Hepatocyte (in vitro differentiated cells): ENCODE data around the gene TRMT61A. TPM values are rescaled to one million over a fixed set of nuclear protein-coding genes. Genes with fewer than 3 reads are reported as not detected.

Experiments used
- DNase-seq: peaks from one replicate; pipeline ENCODE4 v3.0.0-alpha.2; 2016; ENCODE audit warnings: low spot score
- H2AFZ ChIP-seq: fragments of 200-600 bp; sonication (generic); 2 replicates; pipeline ENCODE4 v1.6.0; 2016; ENCODE audit warnings: antibody characterized with exemption, mild to moderate bottlenecking
- H3K27ac ChIP-seq: fragments of 200-600 bp; sonication (generic); 2 replicates; pipeline ENCODE4 v1.5.1; 2016; ENCODE audit warnings: mild to moderate bottlenecking
- H3K27me3 ChIP-seq: fragments of 200-600 bp; sonication (generic); 2 replicates; pipeline ENCODE4 v1.6.1; 2016
- H3K36me3 ChIP-seq: fragments of 200-600 bp; sonication (generic); replicated peaks from 2 replicates; pipeline ENCODE4 v1.5.1; 2016; ENCODE audit warnings: low read depth; ENCODE audit not compliant: insufficient read depth
- H3K4me1 ChIP-seq: fragments of 200-600 bp; sonication (generic); 2 replicates; pipeline ENCODE4 v1.5.1; 2016; ENCODE audit warnings: mild to moderate bottlenecking, moderate library complexity; ENCODE audit not compliant: insufficient read depth
- H3K4me2 ChIP-seq: fragments of 200-600 bp; sonication (generic); 2 replicates; pipeline ENCODE4 v1.6.0; 2016
- H3K4me3 ChIP-seq: fragments of 200-600 bp; sonication (generic); 2 replicates; pipeline ENCODE4 v1.5.1; 2016; ENCODE audit warnings: mild to moderate bottlenecking
- H3K79me2 ChIP-seq: fragments of 200-600 bp; sonication (generic); 2 replicates; pipeline ENCODE4 v1.6.0; 2017; ENCODE audit warnings: mild to moderate bottlenecking
- H3K9me2 ChIP-seq: fragments of 200-600 bp; sonication (generic); replicated peaks from 2 replicates; pipeline ENCODE4 v1.6.0; 2017; ENCODE audit warnings: mild to moderate bottlenecking; ENCODE audit not compliant: insufficient read depth
- H3K9me3 ChIP-seq: fragments of 200-600 bp; sonication (generic); 2 replicates; pipeline ENCODE4 v1.5.1; 2016; ENCODE audit warnings: low read depth, mild to moderate bottlenecking
- H4K20me1 ChIP-seq: fragments of 200-600 bp; sonication (generic); 2 replicates; pipeline ENCODE4 v1.6.0; 2016; ENCODE audit warnings: mild to moderate bottlenecking; ENCODE audit not compliant: insufficient read depth, poor library complexity, severe bottlenecking
- EZH2 ChIP-seq: fragments of 200-600 bp; sonication (generic); IDR thresholded peaks from 2 replicates; pipeline ENCODE4 v1.6.1; 2016; ENCODE audit warnings: antibody characterized with exemption, mild to moderate bottlenecking, borderline replicate concordance
- EZH2phosphoT487 ChIP-seq: fragments of 200-600 bp; sonication (generic); IDR thresholded peaks from one replicate; pipeline ENCODE4 v1.6.1; 2018; ENCODE audit warnings: antibody characterized with exemption, mild to moderate bottlenecking, low read depth, moderate library complexity; ENCODE audit not compliant: unreplicated experiment, severe bottlenecking
- WGBS: methylation state at CpG from one replicate; pipeline ENCODE4 v1.1.6; 2016; ENCODE audit warnings: low lambda C conversion rate; ENCODE audit errors: missing lambda C conversion rate; 5-methylcytosine and 5-hydroxymethylcytosine counted together
- polyA plus RNA-seq: library from polyadenylated mRNA; unstranded; fragments of >200 nt; fragmentation: Nextera tagmentation; extraction: Ambion mirVana; gene quantifications from 2 replicates; pipeline ENCODE4 v1.2.1, GENCODE V29; 2016
- total RNA-seq: library from RNA; depleted of rRNA; stranded (reverse); fragments of >200 nt; gene quantifications from 2 replicates; pipeline ENCODE4 v1.2.3, GENCODE V29; 2014
- TF ChIP-seq, protein P1 (sequence below): fragments of 200-600 bp; sonication (generic); IDR thresholded peaks from 2 replicates; pipeline ENCODE4 v1.5.1; 2016; ENCODE audit warnings: antibody characterized with exemption, mild to moderate bottlenecking; ENCODE audit not compliant: poor library complexity

Gene TRMT61A
- total and polyA plus RNA-seq, 2 experiments from 2014 or later: 8.9 to 13.2 TPM

DNA sequence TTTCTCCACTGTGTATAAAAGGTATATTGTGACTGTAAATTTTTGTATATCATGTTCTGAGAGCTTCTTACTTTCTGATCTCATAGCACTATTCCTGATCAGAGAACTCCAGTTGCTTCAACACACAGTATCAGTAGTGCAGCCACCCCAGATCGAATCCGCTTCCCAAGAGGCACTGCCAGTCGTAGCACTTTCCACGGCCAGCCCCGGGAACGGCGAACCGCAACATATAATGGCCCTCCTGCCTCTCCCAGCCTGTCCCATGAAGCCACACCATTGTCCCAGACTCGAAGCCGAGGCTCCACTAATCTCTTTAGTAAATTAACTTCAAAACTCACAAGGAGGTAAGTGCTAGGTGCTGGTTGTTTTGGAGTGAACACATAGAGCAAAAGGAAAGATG, 37.3 kb upstream of the TRMT61A start:
- no peak overlapping the region for H3K4me2 ChIP-seq
- WGBS: 85% methylated on average over 10 of the region's 10 CpGs
- no peak for DNase-seq
- H3K4me1 ChIP-seq: no peaks in the 10 kb centered on the region
- H3K9me3 ChIP-seq: no peaks in the 10 kb centered on the region
- no peaks in the 10 kb centered on the region for H3K27me3 ChIP-seq
- H3K27ac ChIP-seq: no peak overlapping the region
- no peak overlapping the region for H2AFZ ChIP-seq
- H3K9me2 ChIP-seq: no peaks in the 10 kb centered on the region
- H3K4me3 ChIP-seq: no peak overlapping the region
- H4K20me1 ChIP-seq: no peaks in the 10 kb centered on the region
- H3K36me3 ChIP-seq: no peaks in the 10 kb centered on the region
- no peaks in the 10 kb centered on the region for H3K79me2 ChIP-seq
- TF ChIP-seq EZH2: no peak
- no peak for TF ChIP-seq EZH2phosphoT487
- TF ChIP-seq, protein P1, sequence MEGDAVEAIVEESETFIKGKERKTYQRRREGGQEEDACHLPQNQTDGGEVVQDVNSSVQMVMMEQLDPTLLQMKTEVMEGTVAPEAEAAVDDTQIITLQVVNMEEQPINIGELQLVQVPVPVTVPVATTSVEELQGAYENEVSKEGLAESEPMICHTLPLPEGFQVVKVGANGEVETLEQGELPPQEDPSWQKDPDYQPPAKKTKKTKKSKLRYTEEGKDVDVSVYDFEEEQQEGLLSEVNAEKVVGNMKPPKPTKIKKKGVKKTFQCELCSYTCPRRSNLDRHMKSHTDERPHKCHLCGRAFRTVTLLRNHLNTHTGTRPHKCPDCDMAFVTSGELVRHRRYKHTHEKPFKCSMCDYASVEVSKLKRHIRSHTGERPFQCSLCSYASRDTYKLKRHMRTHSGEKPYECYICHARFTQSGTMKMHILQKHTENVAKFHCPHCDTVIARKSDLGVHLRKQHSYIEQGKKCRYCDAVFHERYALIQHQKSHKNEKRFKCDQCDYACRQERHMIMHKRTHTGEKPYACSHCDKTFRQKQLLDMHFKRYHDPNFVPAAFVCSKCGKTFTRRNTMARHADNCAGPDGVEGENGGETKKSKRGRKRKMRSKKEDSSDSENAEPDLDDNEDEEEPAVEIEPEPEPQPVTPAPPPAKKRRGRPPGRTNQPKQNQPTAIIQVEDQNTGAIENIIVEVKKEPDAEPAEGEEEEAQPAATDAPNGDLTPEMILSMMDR: no peak

DNA sequence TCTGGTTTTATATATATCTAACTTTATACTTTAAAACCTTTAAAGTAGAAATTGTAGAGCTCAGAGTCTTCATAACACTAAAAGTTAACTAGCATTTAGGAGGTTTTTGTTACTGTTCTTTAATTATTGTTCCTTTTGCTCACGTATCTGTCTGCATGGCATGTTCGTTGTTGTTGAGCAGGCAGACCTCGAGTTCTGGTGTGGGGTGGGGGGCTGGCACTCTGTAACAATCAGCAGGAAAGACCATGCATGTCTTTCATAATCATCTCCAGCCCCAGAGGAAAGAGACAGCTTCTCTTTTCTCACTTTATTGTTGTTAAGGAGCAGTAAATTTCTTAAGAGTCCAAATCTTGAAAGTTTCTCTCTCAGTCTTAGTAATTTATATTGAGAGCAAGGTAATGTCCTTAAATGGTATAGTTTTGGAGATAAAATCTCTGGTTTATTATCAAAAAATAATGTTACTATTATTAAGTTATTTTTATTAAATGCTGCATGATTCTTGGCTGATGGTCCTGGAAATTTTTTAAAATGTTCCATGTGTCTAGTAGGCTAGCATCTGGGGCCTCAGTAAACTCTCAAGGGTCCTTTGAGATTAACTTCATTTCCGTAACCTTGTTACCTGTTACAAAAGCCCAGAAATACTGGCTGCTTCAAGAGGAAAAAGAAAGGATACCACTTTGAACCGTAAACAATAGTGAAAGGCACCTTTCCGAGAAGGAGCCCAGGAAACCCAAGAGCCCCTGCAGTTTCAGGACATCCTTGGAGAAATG, 36.7 kb upstream of the TRMT61A start:
- Histone ChIP-seq H3K4me3 (no peak overlapping the region), H3K36me3 (no peaks in the 10 kb centered on the region), H3K4me2 (no peak overlapping the region), H3K79me2 (peaks cover 3% of the 10 kb centered on the region), H3K9me2 (no peaks in the 10 kb centered on the region), H3K9me3 (no peaks in the 10 kb centered on the region), H3K4me1 (no peaks in the 10 kb centered on the region), H3K27me3 (no peaks in the 10 kb centered on the region), H3K27ac (no peak overlapping the region), H4K20me1 (no peaks in the 10 kb centered on the region), H2AFZ (no peak overlapping the region)
- 91% methylated on average over 6 of the region's 6 CpGs for WGBS
- TF ChIP-seq EZH2phosphoT487 (no peak), EZH2 (no peak)
- TF ChIP-seq, protein P1: no peak
- no peak for DNase-seq

DNA sequence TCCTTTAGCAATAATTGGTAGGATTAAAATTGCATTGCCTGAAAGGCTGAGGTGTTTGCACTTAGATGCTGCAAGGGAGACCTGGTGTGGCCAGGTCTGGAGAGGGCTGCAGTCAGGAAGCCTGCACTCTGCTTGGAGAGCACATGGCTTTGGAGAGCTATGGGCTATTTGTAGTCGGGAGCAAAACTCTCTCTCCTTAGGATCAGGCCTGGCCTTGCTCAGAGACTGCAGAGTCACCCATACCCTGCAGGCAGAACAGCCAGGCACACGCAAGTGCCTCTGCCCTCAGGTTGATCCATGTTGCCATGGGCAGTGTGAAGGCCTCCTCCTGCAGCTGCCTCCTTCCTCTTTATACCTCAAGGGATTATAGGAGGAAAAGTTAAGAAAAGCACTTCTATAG, 33.1 kb upstream of the TRMT61A start:
- DNase-seq: no peak
- Histone ChIP-seq H3K9me3 (no peaks in the 10 kb centered on the region), H4K20me1 (no peaks in the 10 kb centered on the region), H3K9me2 (no peaks in the 10 kb centered on the region), H3K27ac (no peak overlapping the region), H2AFZ (no peak overlapping the region), H3K4me1 (no peaks in the 10 kb centered on the region), H3K79me2 (peaks cover 3% of the 10 kb centered on the region), H3K36me3 (no peaks in the 10 kb centered on the region), H3K4me3 (no peak overlapping the region), H3K4me2 (no peak overlapping the region), H3K27me3 (no peaks in the 10 kb centered on the region)
- WGBS: 83% methylated on average over 2 of the region's 2 CpGs
- TF ChIP-seq, protein P1: no peak
- no peak for TF ChIP-seq EZH2
- TF ChIP-seq EZH2phosphoT487: no peak
